Measurements from ENCODE around the gene CD82.

CD82 gene

GRCh38 chr11:44524751-44525201, 40.7 kb upstream of the CD82 start:
- TF ChIP-seq CTCF (IDR thresholded peaks at IDR 0.05; ENCODE audit: low read depth, low read length) (no peak), EZH2phosphoT487 (IDR thresholded peaks at IDR 0.05; ENCODE audit: low read depth) (no peak)
- Histone ChIP-seq H2AFZ (ENCODE audit: low read depth, low read length) (no peak overlapping the region), H3K9ac (ENCODE audit: low read length) (no peak overlapping the region), H3K4me2 (ENCODE audit: low read length) (no peak overlapping the region), H3K9me3 (ENCODE audit: insufficient read depth, low read length) (no peaks in the 10 kb centered on the region), H4K20me1 (ENCODE audit: insufficient read depth, low read length) (no peaks in the 10 kb centered on the region), H3K36me3 (replicated peaks; ENCODE audit: low read depth, low read length) (no peaks in the 10 kb centered on the region), H3K27me3 (ENCODE audit: low read depth, low read length) (peaks cover 9% of the 10 kb centered on the region), H3K27ac (ENCODE audit: low read length) (no peak overlapping the region), H3K79me2 (ENCODE audit: low read length) (no peaks in the 10 kb centered on the region), H3K4me3 (ENCODE audit: low read length) (no peak overlapping the region), H3K4me1 (ENCODE audit: low read length) (peaks cover 10% of the 10 kb centered on the region; the same call in 1 of the 2 replicates)

GRCh38 chr11:44525473-44526252, 39.8 kb upstream of the CD82 start:
- Histone ChIP-seq H3K4me2 (ENCODE audit: low read length) (no peak overlapping the region), H3K27me3 (ENCODE audit: low read depth, low read length) (peaks cover 9% of the 10 kb centered on the region), H4K20me1 (ENCODE audit: insufficient read depth, low read length) (no peaks in the 10 kb centered on the region), H3K27ac (ENCODE audit: low read length) (no peak overlapping the region), H3K79me2 (ENCODE audit: low read length) (no peaks in the 10 kb centered on the region), H3K9me3 (ENCODE audit: insufficient read depth, low read length) (no peaks in the 10 kb centered on the region), H2AFZ (ENCODE audit: low read depth, low read length) (no peak overlapping the region), H3K9ac (ENCODE audit: low read length) (no peak overlapping the region), H3K36me3 (replicated peaks; ENCODE audit: low read depth, low read length) (no peaks in the 10 kb centered on the region), H3K4me1 (ENCODE audit: low read length) (peaks cover 10% of the 10 kb centered on the region; the same call in 1 of the 2 replicates), H3K4me3 (ENCODE audit: low read length) (no peak overlapping the region)
- TF ChIP-seq EZH2phosphoT487 (IDR thresholded peaks at IDR 0.05; ENCODE audit: low read depth) (no peak), CTCF (IDR thresholded peaks at IDR 0.05; ENCODE audit: low read depth, low read length) (no peak)

- H2AFZ ChIP-seq (ENCODE audit: low read depth, low read length): no peak overlapping the region
- no peak overlapping the region for H3K4me2 ChIP-seq (ENCODE audit: low read length)
These were observed 39.0 kb upstream of the CD82 start for GRCh38 chr11:44526438-44526837.

More at GRCh38 chr11:44526438-44526837, 39.0 kb upstream of the CD82 start:
- no peaks in the 10 kb centered on the region for H3K79me2 ChIP-seq (ENCODE audit: low read length)
- H3K36me3 ChIP-seq (replicated peaks; ENCODE audit: low read depth, low read length): no peaks in the 10 kb centered on the region
- TF ChIP-seq CTCF (IDR thresholded peaks at IDR 0.05; ENCODE audit: low read depth, low read length) (no peak), EZH2phosphoT487 (IDR thresholded peaks at IDR 0.05; ENCODE audit: low read depth) (no peak)
- no peaks in the 10 kb centered on the region for H4K20me1 ChIP-seq (ENCODE audit: insufficient read depth, low read length)
- no peak overlapping the region for H3K4me3 ChIP-seq (ENCODE audit: low read length)
- no peaks in the 10 kb centered on the region for H3K9me3 ChIP-seq (ENCODE audit: insufficient read depth, low read length)
- no peak overlapping the region for H3K27ac ChIP-seq (ENCODE audit: low read length)
- H3K27me3 ChIP-seq (ENCODE audit: low read depth, low read length): peaks cover 9% of the 10 kb centered on the region
- no peak overlapping the region for H3K9ac ChIP-seq (ENCODE audit: low read length)
- H3K4me1 ChIP-seq (ENCODE audit: low read length): peaks cover 15% of the 10 kb centered on the region

All from OCI-LY3 (cell line).